Activated naive CD8-positive, alpha-beta T cell (primary cell): ENCODE results near the gene MUCL3.
"Not testable (repeated sequence)": the region's sequence is repeated elsewhere in the genome, so short reads cannot be mapped to it uniquely, and the experiment has no call there.

ENCODE experiments used
- H3K27ac Mint-ChIP-seq: one replicate; pipeline ENCODE4 v1.8.0; 2021; ENCODE audit warnings: mixed read lengths
- H3K27me3 Mint-ChIP-seq: one replicate; pipeline ENCODE4 v1.8.0; 2021; ENCODE audit warnings: mixed read lengths
- H3K36me3 Mint-ChIP-seq: one replicate; pipeline ENCODE4 v1.8.0; 2021; ENCODE audit warnings: mixed read lengths
- H3K4me1 Mint-ChIP-seq: one replicate; pipeline ENCODE4 v1.8.0; 2021; ENCODE audit warnings: low read depth, mixed read lengths
- H3K4me3 Mint-ChIP-seq: one replicate; pipeline ENCODE4 v1.8.0; 2021; ENCODE audit warnings: mild to moderate bottlenecking, mixed read lengths
- H3K9me3 Mint-ChIP-seq: one replicate; pipeline ENCODE4 v1.8.0; 2021; ENCODE audit warnings: low read depth, mixed read lengths

The MUCL3 gene

DNA sequence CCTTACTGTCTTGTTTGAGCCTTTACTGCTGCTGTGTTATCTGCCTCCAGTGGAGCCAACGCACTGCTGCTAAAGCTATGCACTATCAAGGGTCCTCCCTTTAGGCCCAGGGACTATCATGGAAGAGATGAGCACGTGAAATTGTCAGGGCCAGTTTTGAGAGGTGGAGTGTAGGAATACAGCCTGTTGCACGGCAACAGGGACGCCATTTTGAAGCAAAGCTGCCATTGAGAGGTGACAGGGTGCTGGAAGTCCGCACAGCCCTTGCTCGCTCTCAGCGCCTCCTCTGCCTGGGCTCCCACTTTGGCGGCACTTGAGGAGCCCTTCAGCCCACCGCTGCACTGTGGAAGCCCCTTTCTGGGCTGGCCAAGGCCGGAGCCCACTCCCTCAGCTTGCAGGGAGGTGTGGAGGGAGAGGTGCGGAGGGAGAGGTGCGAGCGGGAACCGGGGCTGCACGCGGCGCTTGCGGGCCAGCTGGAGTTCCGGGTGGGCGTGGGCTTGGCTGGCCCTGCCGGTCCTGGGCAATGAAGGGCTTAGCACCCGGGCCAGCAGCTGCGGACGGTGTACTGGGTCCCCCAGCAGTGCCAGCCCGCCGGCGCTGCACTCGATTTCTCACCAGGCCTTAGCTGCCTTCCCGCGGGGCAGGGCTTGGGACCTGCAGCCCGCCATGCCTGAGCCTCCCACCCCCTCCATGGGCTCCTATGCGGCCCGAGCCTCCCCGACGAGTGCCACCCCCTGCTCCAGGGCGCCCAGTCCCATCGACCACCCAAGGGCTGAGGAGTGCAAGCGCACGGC is 59.5 kb downstream of the MUCL3 start:
- not testable (repeated sequence) for H3K4me3 Mint-ChIP-seq, H3K9me3 Mint-ChIP-seq, H3K36me3 Mint-ChIP-seq, H3K27me3 Mint-ChIP-seq, H3K27ac Mint-ChIP-seq
- H3K4me1 Mint-ChIP-seq: peaks cover 12% of the 10 kb centered on the region

DNA sequence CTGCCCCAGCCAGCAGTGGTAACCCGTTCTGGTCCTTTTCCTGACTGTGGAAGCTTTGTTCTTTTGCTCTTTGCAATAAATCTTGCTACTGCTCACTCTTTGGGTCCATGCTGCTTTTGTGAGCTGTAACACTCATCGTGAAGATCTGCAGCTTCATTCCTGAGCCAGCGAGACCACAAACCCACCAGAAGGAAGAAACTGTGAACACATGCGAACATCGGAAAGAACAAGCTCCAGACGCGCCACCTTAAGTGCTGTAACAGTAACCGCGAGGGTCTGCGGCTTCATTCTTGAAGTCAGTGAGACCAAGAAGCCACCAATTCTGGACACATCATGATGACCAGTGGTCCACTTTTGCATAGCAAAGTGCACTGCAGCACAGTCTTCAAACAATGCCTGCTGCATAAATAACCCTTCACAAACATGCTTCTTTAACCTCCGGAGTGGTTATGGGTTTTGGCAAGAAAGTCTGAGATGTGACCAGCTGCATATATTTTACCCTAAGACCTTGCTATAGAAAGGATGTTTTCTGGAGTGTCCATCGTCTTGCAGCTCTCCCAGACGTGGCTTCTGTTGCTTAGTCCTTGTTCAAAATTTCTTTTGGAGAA is 60.6 kb downstream of the MUCL3 start:
- H3K4me1 Mint-ChIP-seq: peaks cover 14% of the 10 kb centered on the region
- no peaks in the 10 kb centered on the region for H3K9me3 Mint-ChIP-seq
- no peak overlapping the region for H3K4me3 Mint-ChIP-seq
- H3K27ac Mint-ChIP-seq: no peak overlapping the region
- H3K27me3 Mint-ChIP-seq: peaks cover 1% of the 10 kb centered on the region
- no peaks in the 10 kb centered on the region for H3K36me3 Mint-ChIP-seq

GRCh38 chr6:31002471-31002870 is 61.7 kb downstream of the MUCL3 start:
- Mint-ChIP-seq H3K27ac (no peak overlapping the region), H3K4me1 (peaks cover 14% of the 10 kb centered on the region), H3K27me3 (peaks cover 1% of the 10 kb centered on the region), H3K36me3 (no peaks in the 10 kb centered on the region), H3K4me3 (no peak overlapping the region), H3K9me3 (no peaks in the 10 kb centered on the region)
